NT2/D1 (cell line): ENCODE measurements around the gene DUSP2.

Source experiments
- SUZ12 ChIP-seq: IDR thresholded peaks from 2 replicates; pipeline ENCODE4 v1.6.1; 2011; ENCODE audit not compliant: insufficient read length, insufficient read depth; ENCODE audit errors: extremely low read depth
- YY1 ChIP-seq: IDR thresholded peaks from 2 replicates; pipeline ENCODE4 v1.6.1; 2011; ENCODE audit not compliant: insufficient read length, insufficient read depth
- ZNF274 ChIP-seq: IDR thresholded peaks from 2 replicates; pipeline ENCODE4 v1.6.1; 2011; ENCODE audit warnings: mild to moderate bottlenecking, low read depth, low read length

DNA sequence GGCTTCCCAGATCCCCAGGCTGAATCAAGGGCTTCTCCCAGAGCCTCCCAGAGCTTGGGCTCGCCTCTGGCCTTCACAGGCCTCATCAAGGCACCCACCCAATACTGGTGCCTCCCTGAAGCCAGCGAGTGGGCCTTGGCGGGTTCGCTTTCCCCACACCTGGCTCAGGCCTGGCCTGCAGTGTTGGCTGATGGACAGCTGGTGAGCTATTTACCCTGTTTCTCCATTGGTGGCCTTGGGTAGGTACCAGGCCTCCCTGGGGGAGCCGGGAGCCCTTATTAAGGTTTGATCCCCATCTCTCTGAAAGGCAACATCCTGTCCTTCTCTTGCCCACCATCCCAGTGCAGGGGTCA is 18.2 kb upstream of the DUSP2 start:
- TF ChIP-seq YY1, result no peak
- TF ChIP-seq ZNF274, result no peak
- TF ChIP-seq SUZ12, result no peak
